ENCODE measurements around the gene CDC14A.

- no peak for TF ChIP-seq CTCF (IDR thresholded peaks at IDR 0.05; ENCODE audit: insufficient read depth, low read length)
- TF ChIP-seq POLR2AphosphoS5 (IDR thresholded peaks at IDR 0.05; ENCODE audit: low read depth): no peak
- no peak for TF ChIP-seq SPI1 (IDR thresholded peaks at IDR 0.05; ENCODE audit: borderline replicate concordance, low read depth)
- TF ChIP-seq REST (IDR thresholded peaks at IDR 0.05; ENCODE audit: insufficient replicate concordance, low read depth): no peak
These were observed 127.5 kb downstream of the CDC14A start for GRCh38 chr1:100479620-100480338.
